NCI-H146 treated with DMSO at 0.1 percent for 48 hours (cell line): ENCODE data around the gene UTS2.

Source experiments
- DNase-seq: peaks from one replicate; lab custom pipeline; 2025; ENCODE audit not compliant: unreplicated experiment; lab: John Stamatoyannopoulos, UW

UTS2 gene, protein sequence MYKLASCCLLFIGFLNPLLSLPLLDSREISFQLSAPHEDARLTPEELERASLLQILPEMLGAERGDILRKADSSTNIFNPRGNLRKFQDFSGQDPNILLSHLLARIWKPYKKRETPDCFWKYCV

GRCh38 chr1:7852804-7853683 is at the start of gene UTS2:
Gene UTS2 (minus strand): TSS chr1:7853065. CDS start chr1:7853003, 62 bp downstream.
- DNase-seq = no peak

DNA sequence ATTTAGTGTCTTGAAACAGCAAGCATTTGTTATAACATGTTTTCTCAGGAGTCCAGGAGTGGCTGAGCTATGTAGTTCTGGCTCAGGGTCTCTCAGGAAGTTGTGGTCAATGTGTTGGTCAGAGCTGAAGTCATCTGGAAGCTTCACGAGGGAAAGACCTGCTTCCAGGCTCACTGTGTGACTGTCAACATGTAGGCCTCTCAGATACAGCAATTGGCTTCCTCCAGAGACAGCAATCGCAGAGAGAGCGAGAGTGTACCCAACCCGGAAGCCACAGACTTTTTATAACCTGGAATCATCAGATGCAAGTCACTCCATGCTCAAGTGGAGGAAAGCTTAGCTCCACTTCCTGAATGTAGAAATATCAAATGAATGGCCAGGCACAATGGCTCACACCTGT is 46.9 kb upstream of the UTS2 start:
- DNase-seq = no peak

DNA sequence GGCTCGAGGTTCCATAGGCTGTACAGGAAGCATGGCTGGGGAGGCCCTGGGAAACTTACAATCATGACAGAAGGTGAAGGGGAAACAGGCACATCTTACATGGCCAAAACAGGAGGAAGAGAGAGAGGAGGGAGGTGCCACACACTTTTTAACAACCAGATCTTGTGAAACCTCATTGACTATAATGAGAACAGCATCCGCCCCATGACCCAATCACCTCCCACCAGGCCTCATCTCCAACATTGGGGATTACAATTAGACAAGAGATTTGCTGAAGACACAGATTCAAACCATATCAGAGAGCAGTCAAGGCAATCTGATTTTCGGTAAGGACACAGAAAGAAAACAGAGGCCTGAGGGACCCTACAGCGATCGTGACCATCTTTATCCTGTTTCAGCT is 46.1 kb upstream of the UTS2 start:
- DNase-seq = no peak

GRCh38 chr1:7896994-7897393 is 44.1 kb upstream of the UTS2 start:
- no peak for DNase-seq

DNA sequence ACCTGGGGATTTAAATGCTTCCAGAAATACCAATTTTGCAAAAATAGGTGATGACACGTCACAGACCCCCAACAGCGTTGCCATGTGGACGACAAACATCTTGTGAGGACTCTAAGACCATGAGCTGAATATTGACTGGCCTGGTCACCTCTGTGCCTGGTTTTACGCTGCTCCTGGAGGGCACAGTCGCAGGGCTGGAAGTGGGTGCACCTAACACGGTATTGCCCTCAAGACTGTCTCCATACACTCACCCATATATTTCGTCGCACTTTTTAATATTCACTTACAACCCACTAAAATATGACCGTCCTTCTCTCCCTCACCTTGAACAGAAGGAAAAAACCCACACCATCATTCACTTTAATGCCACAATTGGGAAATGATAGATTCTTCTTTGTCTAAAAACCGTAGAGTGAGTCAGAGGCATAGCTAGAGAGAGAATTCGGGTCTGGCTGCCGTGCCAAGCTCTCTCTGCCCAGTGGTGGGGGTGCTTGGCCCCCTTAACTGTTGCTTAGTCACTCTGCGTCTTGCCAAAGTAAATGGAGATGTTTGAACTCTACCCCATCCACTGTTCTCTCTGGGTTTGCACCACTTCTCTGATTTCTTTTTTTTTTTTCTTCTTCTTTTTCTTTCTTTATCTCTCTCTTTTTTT is 40.8 kb upstream of the UTS2 start:
- DNase-seq = no peak

DNA sequence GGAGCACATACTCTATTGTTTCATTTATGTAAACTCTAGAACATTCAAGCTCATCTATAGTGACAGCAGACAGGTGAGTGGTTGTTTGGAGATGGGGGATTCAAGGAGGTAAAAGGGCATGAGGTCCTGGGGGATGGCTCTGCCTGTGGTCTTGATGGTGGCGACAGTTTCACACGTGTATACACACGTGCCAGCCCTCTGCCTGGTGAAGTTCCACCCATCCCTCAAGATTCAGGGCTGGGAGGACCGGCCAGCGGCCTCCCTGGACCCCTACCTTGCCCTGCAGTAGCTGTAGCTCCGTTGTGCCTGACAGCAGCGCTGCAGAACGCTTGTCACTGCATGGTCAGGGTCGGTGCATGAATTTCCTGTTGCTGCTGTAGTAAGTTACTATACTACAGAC is 38.9 kb upstream of the UTS2 start:
- no peak for DNase-seq

GRCh38 chr1:7890853-7891252 is 38.0 kb upstream of the UTS2 start:
- DNase-seq = no peak

DNA sequence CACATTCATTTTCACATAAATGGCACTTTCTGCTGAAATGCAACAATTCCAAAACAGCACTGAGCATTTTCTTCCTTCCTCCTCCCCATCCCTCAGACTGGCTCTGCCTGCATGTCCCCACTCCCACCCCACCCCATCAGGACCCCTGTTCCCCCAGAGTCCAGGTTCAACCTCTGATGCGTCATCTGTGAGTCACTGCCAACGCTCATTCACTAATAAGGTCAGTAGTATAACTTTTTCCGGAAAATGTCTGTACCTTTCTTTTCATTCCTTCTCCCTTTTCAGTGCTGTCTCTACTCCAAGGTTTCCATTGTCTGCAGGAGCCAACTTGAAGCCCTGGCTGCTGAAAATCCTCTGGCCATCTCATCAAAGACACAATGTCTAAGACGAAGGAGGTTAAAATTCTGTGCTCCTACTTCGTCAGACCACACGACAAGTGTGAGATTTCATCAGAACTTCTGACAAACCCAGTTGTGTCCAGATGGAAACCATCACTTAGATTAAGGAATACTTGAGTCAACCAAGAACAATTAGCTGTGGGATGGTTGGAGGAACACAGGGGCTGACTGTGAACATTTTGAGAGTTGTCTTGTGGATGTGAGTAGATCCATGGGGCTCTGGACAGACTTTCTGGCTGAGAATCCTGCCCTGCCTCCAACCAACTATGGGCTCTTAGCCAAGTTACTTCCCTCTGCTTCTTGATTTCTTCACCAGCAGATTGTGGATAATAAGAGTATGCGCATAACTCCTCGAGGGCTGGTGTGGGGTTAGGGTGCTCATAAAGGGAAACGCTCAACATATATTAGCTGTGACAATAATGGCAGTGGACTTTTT is 35.6 kb upstream of the UTS2 start:
- no peak for DNase-seq

- no peak for DNase-seq
These were observed 33.5 kb upstream of the UTS2 start for GRCh38 chr1:7886405-7886745.

GRCh38 chr1:7885513-7886404 is 32.9 kb upstream of the UTS2 start:
- peak; percentile 70 for DNase-seq

DNA sequence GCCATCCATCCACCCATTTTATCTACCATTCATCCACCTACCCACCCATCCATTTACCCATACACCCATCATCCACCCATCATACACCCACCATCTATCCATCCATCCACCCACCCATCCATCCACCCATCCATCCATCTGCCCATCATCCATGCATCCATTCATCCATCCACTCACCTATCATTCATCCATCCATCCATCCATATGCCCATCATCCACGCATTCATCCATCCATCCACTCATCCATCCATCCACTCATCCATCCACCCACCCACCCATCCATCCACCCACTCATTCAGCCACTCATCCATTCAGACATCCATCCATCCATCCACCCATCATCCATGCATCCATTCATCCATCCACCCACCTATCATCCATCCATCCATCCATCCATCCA is 31.9 kb upstream of the UTS2 start:
- DNase-seq = no peak

DNA sequence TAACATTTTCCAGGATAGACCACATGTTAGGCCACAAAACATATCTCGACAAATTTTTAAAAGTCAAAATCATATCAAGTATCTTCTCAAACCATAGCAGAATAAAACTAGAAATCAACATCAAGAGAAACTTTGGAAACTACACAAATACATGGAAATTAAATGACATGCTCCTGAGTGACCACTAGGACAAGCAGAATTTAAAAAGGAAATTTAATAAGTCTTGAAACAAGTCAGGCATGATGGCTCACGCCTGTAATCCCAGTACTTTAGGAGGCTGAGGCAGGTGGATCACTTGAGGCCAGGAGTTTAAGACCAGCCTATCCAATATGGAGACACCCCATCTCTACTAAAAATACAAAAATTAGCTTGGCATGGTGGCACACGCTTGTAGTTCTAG is 26.4 kb upstream of the UTS2 start:
- DNase-seq = no peak

DNA sequence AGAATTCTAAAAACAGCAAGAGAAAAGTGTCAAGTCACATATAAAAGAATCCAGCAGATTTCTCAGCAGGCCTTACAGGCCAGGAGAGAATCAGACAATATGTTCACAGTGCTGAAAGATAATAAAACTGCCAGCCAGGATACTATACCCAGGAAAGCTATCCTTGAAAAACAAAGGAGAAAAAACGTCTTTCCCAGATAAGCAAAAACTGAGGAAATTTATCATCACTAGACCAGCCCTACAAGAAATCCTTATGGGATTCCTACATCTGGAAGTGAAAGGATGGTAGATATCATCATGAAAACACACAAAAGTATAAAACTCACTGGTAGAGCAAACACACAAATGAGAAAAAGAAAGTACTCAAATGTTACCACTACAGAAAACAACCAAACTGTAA is 25.2 kb upstream of the UTS2 start:
- no peak for DNase-seq

DNA sequence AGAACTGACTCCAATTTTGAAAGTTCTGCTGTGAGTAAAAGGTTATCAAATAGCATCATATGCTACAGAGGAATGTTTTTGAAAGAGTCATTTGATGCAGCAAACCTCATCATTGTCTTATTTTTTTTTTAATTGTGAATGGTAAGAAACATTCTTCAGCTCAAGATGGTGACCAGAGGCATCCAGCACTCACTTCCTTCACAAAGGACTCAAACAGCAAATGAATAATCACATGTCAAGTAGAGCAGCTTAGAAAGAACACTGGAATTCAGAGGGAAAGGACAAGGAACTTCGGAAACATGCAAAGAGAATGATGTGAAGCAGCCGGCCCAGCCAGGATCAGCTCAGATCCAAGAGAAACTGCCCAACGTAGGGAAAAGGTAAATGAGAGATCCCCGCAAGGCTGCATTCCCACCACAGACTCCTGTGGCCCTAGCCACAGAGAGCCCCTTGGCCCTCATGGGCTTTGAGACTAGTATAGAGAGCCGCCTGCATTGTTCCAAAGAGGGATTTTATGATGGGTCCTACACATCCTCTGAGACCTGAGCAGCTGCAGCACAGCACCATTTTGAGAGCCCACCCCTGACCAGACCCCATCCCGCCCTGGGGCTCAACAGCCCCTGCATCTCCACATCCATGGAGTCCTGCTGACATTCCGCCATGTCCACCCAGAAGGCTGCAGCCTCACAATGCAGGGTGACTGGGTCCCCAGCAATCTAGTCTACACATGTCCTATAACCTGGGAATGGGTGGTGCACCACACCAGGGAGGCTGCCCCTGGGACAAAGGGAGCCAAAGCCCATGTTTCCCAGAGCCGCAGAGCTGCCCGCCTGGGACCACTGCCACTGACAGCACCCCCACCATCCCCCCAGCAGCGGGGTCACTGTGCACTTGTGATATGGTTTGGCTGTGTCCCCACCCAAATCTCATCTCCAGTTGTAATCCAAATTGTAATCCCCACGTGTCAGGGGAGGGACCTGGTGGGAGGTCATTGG is 21.2 kb upstream of the UTS2 start:
- no peak for DNase-seq

DNA sequence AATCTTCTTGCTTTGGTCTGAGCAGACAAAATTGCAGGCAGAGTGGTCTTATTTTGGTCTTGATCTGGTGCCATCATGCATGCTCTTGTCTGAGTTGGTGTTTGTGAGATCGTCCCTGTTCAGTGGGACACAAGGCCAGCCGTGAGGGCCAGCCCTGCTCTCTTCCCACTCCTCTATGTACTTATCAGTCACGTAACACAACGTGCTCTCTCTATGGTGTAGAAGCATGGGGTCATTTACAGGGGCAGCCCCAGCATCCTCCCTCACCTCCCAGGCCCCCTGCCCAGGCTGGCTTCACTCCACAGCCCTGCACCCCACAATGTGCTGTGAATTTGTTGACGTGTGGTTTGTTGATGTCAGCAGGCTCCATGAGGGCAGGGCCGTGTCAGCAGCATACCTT is 18.3 kb upstream of the UTS2 start:
- no peak for DNase-seq

DNA sequence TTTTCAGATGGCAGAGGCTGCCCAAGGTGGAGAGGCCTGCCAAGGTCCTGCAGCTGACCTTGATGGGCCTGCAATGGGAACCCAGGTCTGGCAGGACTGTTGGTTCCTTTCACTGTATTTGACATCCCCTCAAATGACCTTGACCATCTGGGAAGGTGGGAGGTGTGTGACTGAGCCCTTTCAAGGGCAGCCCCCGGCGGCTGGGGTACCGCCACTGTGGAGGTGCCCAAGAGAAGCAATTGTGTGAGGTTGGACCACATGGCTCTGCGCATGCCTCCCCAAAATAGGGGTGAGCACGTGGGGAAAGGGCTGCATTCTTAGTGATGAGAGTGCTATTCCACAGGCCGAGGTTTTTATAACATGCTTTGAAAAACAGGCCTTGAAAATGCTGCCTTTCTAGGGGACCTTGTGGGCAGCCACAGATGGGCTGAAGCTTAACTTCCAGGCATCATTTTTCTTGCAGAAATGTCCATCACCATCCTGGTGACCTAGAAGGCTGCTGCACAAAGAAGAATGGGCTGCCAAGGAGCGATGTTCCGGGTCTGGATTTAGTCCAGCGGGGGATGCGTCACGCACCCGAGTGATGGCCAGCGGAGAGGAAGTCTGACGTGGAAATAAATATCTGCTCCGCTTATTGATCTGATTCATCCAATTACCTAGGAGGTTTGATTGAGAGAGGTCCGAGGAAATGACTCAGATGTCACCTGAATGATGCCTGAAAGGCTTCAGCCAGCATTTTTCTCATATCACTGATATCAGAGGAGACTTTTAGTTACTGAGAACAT is 16.5 kb upstream of the UTS2 start:
- no peak for DNase-seq

DNA sequence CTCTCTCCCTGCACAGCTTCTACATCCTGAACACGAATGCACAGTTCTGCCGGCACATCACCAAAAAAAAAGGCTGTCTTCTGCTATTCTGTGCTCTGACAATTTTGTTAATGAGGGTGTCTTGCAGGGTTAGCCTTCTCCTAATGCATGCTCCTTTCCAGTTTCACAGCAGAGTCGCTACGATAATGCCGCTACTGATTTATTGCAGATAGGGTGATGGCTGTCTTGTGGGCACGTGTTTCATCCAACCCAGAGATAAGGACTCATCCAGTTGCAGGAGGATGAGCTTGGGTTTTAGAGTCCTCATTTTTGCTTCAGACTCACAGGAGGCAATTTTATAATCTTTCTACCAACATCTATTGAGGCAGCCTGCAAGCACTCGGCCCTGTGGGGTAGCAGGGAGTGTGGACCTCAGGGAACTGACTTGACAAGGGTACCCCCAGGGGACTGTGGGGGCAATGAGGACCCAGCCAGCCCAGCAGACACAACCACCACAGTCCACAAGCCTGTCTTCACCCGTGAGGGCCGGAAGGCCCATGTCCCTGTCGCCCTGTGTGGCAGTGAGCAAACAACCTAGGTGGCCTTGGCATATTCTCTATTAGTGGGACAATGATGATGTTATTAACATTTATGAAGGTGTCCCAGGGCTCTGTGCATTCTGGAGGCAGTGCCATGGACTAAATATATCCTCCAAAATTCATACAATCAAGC is 15.4 kb upstream of the UTS2 start:
- no peak for DNase-seq

DNA sequence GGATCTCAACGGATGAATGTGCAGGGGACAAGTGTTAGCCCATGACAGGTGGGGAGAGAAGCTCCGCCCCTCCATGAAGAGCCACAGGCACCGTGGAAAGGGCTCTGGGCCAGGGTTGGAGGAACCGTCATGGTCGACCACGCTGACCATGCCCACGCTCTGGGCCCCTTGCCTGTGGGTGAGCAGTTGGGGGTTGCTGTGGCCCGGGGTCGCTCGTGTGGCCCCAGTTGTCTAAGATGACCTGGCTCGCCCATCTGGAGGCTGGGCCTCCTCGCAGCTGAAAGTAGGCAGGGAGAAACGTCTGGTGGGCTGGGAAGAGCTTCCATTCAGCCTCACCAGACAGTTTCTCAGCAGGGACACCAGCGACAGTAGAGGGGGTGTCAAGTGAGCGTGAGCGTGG is 13.1 kb upstream of the UTS2 start:
- DNase-seq = no peak
